GM21737 (cell line): ENCODE measurements around the gene IFIT5.
A peak's percentile ranks its signal among the peaks of the same experiment; 100 is the strongest.
"Not testable (repeated sequence)": the region's sequence is repeated elsewhere in the genome, so short reads cannot be mapped to it uniquely, and the experiment has no call there.

Source experiments
- ATAC-seq: cut with Tn5 transposase; IDR thresholded peaks from one replicate; pipeline ENCODE4 v1.9.1; 2021; ENCODE audit warnings: mild to moderate bottlenecking, moderate library complexity; ENCODE audit not compliant: unreplicated experiment

The IFIT5 gene

DNA sequence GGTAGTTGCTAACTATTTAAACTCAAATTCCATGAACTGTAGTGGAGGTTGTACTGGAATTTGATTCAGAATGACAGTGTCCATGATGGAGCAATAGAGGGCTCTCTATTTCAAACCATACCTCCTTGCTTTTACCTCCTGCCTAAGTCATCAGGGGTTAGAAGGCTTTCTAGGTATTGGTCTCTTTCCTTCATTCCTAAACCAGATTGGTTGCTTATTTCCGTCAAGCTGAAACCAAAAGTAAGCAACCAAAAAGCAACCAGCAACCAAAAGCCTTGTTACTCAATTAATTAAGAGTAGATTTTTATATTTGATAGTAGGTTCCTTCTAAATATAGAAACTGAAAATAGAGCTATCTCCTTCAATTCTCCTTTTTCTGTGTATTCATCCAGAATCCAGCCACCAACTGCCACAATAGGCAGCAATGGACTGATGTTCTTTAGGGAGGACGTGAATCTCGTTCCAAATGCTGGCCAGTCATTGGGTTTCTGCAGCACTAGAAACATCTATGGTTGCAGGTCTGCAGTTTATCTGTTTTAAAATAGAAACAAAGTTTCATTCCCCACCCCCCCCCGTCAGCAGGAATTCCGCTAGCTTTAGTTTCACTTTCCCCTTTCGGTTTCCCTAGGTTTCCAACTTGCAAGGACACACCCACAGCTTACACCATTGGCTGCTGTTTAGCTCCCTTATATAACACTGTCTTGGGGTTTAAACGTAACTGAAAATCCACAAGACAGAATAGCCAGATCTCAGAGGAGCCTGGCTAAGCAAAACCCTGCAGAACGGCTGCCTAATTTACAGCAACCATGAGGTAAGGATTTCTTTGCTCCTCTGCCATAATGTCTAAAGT lies 22.2 kb upstream of the IFIT5 start, which contains the start of gene IFIT1:
Gene IFIT1, plus strand, starts transcription at position 717 of the 850 bp plus-strand sequence. Its CDS starts 90 bp downstream, at position 807.
- ATAC-seq = peak; percentile 72

GRCh38 chr10:89392974-89393373 lies 21.4 kb upstream of the IFIT5 start:
- ATAC-seq = no peak

- ATAC-seq = no peak
These were observed 20.5 kb upstream of the IFIT5 start for GRCh38 chr10:89393898-89394297.

DNA sequence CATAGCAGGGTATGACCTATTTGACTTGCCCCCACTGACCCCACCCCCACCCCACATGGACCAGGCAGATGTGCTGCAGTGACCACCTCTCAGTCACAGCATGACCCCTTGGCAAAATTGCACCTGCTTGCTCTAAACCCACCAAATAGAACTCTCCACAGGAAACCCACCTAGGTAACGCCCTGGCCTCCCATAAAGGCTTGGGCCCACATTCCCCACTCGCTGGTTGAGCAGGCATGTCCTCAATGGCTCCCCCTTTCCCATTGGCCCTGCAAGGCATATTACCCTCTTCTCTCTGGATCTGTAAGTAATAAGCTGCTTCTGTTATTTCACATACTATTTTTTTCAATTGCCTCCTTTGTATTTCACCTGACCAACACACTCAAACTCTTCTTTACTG lies 19.2 kb upstream of the IFIT5 start:
- ATAC-seq = no peak

DNA sequence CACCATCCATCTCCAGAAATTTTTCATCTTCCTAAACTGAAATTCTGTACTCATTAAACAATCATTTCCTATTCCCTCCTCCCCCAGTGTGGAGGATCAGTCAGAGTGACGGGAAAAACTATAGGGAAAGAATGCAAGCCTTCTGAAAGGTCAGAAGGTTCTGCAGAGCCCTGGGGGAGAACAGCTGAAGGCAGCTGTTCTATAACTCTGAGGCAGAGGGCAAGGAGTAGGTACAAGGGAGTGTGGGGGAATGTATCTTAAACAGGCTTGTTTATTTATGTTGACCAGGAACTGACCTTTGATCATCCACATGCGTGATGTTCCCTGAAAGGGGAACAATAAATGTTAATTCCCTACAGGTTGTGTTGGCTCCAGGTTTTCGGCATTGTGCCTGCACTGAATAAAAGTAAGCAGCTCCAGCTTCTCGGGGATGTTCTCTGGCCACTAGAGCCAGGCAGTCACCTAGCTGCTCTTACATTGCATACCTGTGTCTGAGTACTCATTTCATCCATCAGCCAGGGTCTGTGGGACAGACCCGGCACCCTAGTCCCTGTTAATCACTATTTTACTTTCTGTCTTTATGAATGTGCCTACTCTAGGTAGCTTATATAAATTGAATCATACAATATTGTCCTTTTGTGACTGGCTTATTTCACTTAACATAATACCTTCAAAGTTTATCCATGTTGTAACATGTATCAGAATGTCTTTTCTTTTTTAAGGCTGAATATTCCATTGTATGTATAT lies 16.2 kb upstream of the IFIT5 start:
- no peak for ATAC-seq

GRCh38 chr10:89399956-89400355 lies 14.4 kb upstream of the IFIT5 start:
- ATAC-seq = no peak

DNA sequence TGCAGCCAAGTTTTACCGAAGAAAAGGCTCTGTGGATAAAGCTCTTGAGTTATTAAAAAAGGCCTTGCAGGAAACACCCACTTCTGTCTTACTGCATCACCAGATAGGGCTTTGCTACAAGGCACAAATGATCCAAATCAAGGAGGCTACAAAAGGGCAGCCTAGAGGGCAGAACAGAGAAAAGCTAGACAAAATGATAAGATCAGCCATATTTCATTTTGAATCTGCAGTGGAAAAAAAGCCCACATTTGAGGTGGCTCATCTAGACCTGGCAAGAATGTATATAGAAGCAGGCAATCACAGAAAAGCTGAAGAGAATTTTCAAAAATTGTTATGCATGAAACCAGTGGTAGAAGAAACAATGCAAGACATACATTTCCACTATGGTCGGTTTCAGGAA lies 11.3 kb upstream of the IFIT5 start:
- no peak for ATAC-seq

DNA sequence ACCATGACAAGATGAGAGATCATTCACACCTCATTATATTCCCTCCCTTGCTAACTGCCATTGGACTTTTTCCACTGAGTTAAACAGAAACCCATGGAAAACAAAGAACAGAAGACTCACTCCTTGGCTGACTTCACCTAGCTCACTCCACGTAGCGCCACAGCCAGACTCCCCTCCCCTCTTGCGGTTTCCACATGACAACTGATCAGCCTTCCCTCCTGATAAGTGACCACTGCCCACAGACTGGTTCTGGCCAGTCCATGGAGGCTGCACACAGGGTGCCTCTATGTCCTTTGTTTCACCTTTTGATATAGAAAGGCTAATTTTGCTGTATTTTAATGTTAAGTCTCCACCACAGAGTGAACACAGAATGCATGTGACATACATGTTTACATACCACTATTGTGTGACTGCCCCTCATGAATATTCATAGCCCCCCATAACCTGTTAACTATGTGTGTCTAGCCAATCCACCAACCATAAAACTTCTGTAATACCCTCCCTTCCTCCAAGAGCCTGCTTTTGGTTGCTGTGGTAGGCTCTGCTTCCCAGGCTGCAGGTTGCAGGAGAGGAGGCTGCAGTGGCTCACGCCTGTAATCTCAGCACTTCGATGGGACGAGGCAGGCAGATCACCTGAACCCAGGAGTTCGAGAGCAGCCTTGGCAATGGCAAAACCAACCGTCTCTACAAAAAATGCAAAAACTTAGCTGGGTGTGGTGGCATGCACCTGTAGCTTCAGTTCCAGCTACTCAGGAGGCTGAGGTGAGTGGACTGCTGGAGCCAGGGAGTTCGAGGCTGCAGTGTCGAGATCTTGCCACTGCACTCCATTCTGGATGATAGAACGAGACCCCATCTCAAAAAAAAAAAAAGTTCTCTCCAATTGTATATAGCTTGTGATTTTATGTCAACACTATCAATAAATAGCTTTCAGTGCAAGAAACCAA lies 10.0 kb upstream of the IFIT5 start:
- ATAC-seq = no peak

GRCh38 chr10:89406178-89406577 lies 8.2 kb upstream of the IFIT5 start:
- not testable (repeated sequence) for ATAC-seq

DNA sequence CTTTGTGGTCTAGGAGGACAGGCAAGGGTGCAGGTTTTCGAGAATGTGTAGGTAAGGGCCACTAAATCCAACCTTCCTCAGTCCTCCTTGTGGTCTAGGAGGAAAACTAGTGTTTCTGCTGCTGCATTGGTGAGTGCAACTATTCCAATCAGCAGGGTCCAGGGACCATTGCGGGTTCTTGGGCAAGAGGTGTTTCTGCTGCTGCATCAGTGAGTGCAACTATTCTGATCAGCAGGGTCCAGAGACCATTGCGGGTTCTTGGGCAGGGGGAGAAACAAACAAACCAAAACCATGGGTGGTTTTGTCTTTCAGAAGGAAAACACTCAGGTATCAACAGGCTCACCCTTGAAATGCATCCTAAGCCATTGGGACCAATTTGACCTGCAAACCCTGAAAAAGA lies 6.6 kb upstream of the IFIT5 start:
- not testable (repeated sequence) for ATAC-seq

- ATAC-seq = not testable (repeated sequence)
These were observed 5.1 kb upstream of the IFIT5 start for GRCh38 chr10:89409282-89409681.

DNA sequence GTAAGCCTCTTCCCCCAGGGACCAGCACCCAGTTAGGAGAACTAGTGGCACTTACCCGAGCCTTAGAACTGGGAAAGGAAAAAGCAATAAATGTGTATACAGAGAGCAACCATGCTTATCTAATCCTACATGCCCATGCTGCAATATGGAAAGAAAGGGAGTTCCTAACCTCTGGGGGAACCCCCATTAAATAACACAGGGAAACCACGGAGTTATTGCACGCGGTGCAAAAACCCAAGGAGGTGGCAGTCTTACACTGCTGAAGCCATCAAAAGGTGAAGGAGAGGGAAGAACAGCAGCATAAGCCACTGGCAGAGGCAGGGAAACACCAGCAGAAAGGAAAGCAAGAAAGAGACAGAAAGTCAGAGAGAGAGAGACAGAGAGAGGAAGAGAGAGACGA lies 3.8 kb upstream of the IFIT5 start:
- not testable (repeated sequence) for ATAC-seq

DNA sequence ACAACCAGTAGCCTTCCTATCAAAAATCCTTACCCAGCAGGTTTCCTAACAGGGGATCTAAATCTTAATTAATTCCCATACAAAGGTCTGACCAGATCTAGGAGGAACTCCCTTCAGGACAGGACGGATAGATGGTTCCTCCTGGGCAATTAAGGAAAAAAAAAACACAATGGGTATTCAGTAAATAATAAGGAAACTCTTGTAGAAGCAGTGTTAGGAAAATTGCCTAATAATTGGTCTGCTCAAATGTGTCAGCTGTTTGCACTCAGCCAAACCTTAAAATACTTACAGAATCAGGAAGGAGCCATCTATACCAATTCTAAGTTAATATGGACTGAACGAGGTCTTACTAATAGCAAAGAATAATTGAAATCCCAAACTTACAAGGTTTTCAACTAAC lies 3.2 kb upstream of the IFIT5 start:
- not testable (repeated sequence) for ATAC-seq

DNA sequence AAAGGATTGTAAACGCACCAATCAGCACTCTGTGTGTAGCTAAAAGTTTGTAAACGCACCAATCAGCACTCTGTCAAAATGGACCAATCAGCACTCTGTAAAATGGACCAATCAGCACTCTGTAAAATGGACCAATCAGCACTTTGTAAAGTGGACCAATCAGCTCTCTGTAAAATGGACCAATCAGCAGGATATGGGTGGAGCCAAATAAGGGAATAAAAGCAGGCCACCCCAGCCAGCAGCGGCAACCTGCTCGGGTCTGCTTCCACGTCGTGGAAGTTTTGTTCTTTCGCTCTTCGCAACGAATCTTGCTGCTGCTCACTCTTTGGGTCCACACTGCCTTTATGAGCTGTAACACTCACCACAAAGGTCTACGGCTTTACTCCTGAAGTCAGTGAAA lies 2.1 kb upstream of the IFIT5 start:
- not testable (repeated sequence) for ATAC-seq

GRCh38 chr10:89413398-89413912 lies 913 bp upstream of the IFIT5 start:
- ATAC-seq = no peak

- ATAC-seq = peak; percentile 36
These were observed 782 bp downstream of the IFIT5 start for GRCh38 chr10:89414879-89415821.

DNA sequence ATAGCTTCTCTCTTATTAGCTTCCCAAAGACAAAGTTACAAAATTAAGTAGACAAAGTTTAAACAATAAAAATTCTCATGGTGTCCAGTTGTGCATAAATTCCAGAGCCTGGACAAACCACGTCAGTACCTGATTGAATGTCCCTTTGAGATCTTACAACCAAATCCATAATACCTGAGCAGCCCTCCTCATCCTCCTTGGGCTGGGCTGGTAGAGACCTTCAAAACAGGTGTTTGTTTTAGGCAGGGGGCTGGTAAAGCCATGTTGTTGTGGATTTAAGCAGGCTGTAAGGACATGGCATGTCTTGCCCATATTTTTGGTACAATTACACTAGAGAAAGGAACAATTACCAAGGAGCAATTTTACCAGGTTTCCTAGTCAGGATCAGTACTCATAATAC lies 2.1 kb downstream of the IFIT5 start:
- no peak for ATAC-seq

GRCh38 chr10:89419548-89419947 lies 5.2 kb downstream of the IFIT5 start:
- ATAC-seq = no peak

DNA sequence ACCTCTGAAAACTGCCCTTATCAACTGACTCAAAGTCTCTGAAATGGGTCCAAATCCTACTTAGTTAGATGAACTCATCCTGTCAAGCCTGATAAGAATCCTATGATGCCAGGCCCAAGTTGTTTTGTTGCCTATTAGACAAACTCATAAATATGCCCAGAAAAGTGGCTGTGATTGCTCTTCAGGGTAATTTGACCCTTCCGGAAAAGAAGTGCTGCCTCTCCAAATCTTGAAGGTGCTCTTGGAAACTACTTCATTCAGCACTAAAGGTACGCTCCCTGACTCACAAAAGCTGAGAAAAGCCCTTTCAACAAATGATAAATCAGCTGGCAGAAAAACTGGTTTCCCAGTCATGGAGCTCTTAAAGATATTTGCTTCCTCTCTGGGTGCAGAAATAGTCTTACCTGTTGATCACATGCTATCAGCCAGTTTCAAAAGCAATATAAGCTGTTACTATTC lies 6.7 kb downstream of the IFIT5 start:
- ATAC-seq = no peak
